ENCODE results near the gene DNAJB1.

DNA sequence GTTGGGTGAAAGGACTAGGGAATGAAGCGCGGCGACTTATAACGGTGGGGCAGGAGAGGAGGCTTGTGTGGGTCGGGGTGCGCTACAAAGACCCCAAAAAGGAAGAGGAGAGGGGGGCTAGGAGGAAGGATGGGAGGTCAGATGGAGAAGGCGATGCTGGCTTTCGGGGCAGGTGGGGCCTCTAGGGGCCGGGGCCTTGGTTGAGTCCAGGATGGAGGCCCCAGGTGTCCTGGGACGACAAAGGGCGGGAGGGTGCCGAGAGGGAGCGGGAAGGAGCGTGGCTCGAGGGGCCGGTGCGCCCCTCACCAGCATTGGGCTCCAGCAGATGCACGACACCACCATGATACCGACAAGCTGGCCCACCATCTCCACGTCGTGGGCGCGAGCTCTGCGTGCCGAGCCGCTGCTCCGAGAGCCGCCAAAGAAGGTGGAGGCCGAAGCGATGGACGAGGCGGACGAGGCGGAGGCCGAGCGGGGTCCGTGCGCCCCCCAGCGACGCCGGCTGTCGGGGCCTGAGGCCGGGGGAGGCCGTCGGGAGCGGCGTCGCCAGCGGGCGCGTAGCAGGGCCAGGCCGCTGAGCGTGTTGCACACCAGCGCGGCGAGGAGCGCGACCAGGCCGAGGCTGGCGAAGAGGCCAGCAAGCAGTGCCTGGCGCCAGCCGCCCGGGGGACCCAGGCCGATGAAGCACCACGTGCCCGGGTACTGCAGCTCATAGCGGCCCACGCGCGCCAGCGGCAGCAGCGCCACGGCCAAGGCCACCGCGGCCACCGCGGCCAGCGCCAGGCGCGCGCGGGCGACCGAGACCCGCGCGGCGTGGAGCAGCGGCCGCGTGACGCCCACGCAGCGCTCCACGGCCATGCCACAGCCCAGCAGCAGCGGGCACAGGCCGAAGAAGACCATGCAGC lies 44.9 kb downstream of the DNAJB1 start:
- TF ChIP-seq, protein P1, sequence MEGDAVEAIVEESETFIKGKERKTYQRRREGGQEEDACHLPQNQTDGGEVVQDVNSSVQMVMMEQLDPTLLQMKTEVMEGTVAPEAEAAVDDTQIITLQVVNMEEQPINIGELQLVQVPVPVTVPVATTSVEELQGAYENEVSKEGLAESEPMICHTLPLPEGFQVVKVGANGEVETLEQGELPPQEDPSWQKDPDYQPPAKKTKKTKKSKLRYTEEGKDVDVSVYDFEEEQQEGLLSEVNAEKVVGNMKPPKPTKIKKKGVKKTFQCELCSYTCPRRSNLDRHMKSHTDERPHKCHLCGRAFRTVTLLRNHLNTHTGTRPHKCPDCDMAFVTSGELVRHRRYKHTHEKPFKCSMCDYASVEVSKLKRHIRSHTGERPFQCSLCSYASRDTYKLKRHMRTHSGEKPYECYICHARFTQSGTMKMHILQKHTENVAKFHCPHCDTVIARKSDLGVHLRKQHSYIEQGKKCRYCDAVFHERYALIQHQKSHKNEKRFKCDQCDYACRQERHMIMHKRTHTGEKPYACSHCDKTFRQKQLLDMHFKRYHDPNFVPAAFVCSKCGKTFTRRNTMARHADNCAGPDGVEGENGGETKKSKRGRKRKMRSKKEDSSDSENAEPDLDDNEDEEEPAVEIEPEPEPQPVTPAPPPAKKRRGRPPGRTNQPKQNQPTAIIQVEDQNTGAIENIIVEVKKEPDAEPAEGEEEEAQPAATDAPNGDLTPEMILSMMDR (IDR thresholded peaks at IDR 0.05), result no peak
- TF ChIP-seq EZH2 (IDR thresholded peaks at IDR 0.05), result no peak
- TF ChIP-seq EZH2phosphoT487 (IDR thresholded peaks at IDR 0.05), result no peak

Measured in neural progenitor cell (in vitro differentiated cells).